CD4-positive, alpha-beta T cell treated with Interleukin-6 for 4 hours (primary cell): ENCODE data around the gene FTHL17.

ENCODE experiments used
- DNase-seq: peaks from one replicate; pipeline ENCODE4 v3.0.0-alpha.2; 2020; ENCODE audit warnings: mixed read lengths

FTHL17 gene

GRCh38 chrX:31071725-31072124 lies at the start of gene FTHL17:
Gene FTHL17 (minus strand): TSS chrX:31072041. CDS start chrX:31071953, 88 bp downstream.
- no peak for DNase-seq

- no peak for DNase-seq
These were observed 45.4 kb upstream of the FTHL17 start for GRCh38 chrX:31117266-31117665.

GRCh38 chrX:31115398-31115797 lies 43.6 kb upstream of the FTHL17 start:
- DNase-seq, result no peak

- DNase-seq, result no peak
These were observed 43.0 kb upstream of the FTHL17 start for GRCh38 chrX:31114858-31115257.

GRCh38 chrX:31112226-31112999 lies 40.6 kb upstream of the FTHL17 start:
- DNase-seq, result no peak

GRCh38 chrX:31110657-31111056 lies 38.8 kb upstream of the FTHL17 start:
- no peak for DNase-seq

- no peak for DNase-seq
These were observed 27.8 kb upstream of the FTHL17 start for GRCh38 chrX:31099536-31100090.

GRCh38 chrX:31098079-31098478 lies 26.2 kb upstream of the FTHL17 start:
- no peak for DNase-seq

- no peak for DNase-seq
These were observed 21.8 kb upstream of the FTHL17 start for GRCh38 chrX:31093639-31093975.

- no peak for DNase-seq
These were observed 21.3 kb upstream of the FTHL17 start for GRCh38 chrX:31092970-31093638.

- no peak for DNase-seq
These were observed 20.6 kb upstream of the FTHL17 start for GRCh38 chrX:31092476-31092875.

- DNase-seq, result no peak
These were observed 20.0 kb upstream of the FTHL17 start for GRCh38 chrX:31091819-31092218.

GRCh38 chrX:31074522-31074921 lies 2.7 kb upstream of the FTHL17 start:
- DNase-seq, result no peak

GRCh38 chrX:31071262-31071661 lies 579 bp downstream of the FTHL17 start:
- no peak for DNase-seq

GRCh38 chrX:31070057-31070468 lies 1.8 kb downstream of the FTHL17 start:
- no peak for DNase-seq

GRCh38 chrX:31063114-31063513 lies 8.7 kb downstream of the FTHL17 start:
- no peak for DNase-seq

GRCh38 chrX:31061091-31061490 lies 10.8 kb downstream of the FTHL17 start:
- no peak for DNase-seq

GRCh38 chrX:31060016-31060415 lies 11.8 kb downstream of the FTHL17 start:
- DNase-seq, result no peak

- DNase-seq, result no peak
These were observed 13.6 kb downstream of the FTHL17 start for GRCh38 chrX:31058284-31058683.

GRCh38 chrX:31057691-31058090 lies 14.2 kb downstream of the FTHL17 start:
- no peak for DNase-seq

GRCh38 chrX:31057291-31057690 lies 14.6 kb downstream of the FTHL17 start:
- DNase-seq, result no peak

GRCh38 chrX:31053621-31054020 lies 18.2 kb downstream of the FTHL17 start:
- no peak for DNase-seq

GRCh38 chrX:31039327-31039711 lies 32.5 kb downstream of the FTHL17 start:
- DNase-seq, result no peak

GRCh38 chrX:31038575-31039326 lies 33.1 kb downstream of the FTHL17 start:
- no peak for DNase-seq
